ENCODE data around the gene CLDN34.

CLDN34 gene, protein sequence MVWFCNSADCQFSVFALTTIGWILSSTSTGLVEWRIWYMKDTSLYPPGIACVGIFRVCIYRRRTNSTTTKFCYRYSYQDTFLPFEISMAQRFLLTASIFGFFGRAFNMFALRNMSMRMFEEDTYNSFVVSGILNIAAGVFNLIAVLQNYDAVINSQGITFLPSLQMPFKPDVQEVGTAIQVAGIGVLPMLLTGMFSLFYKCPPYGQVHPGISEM

DNA sequence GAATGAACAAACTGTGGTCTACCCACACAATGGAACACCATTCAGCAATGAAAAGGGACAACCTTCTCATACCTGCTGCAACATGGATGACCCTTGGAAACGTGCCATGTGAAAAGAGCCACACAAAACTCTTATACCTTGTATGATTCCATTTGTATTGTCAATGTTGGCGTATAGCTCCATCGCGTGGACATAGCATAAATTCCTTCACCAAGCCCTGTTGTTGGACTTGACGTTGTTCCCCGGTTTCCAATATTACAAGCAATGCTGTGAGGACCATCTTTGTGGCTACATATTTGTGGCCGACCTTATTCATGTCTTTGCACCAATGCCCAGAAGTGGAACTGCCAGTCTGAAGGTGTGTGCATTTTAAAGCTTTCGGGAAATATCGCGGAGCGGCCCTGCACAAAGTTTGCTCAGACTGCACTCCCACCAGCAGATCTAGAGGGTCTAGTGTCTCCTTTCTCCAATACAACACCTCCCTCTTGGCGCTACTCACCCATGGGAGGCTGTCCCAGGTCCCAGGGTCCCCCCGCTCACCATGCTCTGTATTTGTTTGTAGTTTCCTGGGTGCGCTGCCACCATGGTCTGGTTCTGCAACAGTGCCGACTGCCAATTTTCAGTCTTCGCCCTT, at the start of gene CLDN34:
Gene CLDN34, plus strand, starts transcription at position 584 of the 634 bp plus-strand sequence. Its CDS starts 0 bp downstream, at position 584.
- DNase-seq = no peak

DNA sequence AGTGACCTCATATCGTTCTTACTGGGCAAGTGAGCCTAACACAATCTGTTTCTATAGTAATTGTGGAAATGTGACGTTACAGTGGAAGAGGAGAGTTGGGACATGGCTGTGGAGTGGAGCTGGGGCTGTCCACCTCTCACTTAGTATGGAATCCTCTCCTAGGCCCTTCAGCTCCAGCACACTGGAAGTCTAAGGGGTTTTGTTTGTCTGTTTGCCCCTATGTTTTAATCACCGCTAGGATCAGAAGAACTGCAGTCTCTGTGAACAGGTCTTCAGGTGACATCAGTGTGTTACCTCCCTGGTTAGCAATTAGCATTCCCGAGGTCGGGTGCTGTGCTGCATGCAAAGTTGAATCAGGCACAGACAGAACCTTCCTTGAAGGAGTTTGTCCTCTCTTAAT, 49.3 kb upstream of the CLDN34 start:
- DNase-seq = no peak

DNA sequence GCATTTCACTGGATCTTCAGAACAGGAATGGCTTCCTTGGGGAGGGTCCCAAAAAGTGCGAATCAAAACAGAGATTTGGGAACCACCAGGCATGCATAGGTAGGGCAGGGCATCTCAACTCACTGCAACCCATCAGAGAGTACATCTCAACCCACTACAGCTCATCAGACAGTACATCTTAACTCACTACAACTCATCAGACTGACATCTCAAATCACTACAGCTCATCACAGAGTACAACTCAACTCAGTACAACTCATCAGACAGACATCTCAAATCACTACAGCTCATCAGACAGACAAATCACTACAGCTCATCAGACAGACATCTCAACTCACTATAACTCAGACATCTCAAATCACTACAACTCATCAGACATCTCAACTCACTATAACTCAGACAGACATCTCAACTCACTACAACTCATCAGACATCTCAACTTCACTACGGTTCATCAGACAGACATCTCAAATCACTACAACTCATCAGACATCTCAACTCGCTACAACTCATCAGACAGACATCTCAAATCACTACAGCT, 47.5 kb upstream of the CLDN34 start:
- no peak for DNase-seq

DNA sequence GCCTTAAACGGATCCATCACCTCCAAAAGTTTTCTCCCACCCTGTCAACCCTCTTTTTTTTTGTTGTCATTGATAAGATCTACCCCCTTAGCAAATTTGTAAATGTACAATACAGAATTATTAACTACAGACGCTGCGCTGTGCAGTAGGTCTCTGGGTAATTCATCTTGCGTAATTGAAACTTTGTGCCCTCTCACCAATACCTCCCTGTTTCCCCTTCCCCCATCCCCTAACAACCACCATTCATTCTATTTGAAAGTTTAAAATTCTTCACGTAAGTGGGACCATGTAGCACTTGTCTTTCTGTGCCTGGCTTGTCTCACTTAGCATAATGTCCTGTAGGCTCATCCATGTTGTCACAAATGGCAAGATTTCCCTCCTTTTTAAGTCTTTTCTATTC, 45.8 kb upstream of the CLDN34 start:
- DNase-seq = no peak

DNA sequence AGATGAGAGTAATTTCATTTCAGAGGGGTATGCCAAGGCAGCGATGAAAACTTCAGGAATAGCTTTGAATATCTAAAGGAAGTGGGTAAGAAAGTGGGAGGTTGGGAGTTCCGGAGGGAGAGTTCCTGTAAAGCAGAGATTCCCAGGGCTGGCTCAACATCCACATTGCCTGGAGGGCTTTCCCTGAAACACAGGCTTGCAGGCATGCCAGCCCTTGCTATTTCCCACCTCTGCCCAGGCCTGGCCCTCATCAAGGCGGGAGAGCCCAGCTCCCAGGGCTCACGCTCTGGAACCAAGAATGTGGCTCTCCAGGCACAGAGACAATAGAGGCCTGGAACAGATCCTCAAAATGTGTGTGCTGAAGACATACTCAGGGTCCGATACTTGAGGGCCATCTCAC, 43.8 kb upstream of the CLDN34 start:
- no peak for DNase-seq

DNA sequence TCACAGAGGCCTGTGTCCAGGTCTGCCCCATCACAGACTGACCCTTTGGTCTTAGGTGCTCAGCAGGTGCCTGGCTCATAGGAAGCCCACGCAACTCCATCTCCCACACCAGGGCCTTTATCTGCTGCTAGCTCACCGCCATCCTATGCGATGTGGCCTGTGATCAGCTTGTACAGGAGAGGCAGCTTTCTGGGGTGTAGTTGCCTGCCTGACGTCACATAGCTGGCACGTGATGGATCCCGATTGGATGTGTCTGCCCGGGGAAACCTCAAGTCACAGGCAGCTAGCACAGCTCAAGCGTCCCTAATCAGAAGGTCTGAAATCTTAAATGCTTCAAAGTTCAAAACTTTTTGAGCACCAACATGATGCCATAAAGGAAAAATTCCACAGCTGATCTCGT, 41.2 kb upstream of the CLDN34 start:
- DNase-seq = no peak

DNA sequence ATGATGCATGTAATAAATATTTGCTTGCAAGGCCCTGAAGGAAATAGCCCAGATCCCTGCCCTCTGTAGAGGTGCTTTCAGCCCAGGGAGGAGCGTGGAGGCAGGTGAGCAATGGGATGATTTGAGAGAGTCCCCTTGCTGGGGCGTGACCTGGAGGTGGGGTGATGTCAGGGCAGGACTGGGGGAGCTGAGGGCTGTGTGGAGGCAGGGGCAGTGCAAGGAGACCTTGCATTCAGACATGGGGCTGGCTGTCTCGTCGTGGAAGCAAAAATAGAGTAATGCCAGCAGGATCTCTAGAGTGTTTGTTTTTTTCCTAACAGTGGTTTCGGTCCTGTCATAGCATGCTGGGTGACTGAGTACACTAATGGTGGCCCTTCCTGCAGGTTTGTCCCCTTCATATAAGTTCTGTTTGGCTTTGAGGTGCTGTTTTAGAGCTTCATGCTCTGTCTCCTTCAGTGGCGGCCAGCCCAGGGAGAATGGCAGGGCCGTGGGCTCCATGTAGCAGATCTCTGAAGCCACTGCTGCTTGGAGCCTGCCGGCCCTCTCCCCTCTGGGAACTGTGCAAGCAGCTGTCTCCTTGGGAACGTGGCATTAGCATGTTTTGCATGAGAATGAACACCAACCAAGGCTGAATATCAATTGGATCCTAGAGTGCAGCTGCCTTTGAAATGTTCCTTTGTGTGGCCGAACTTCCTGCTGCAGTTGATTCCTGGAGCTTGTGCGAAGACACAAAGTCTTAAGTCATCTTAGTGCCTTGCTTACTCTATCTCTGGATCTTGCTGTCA, 39.3 kb upstream of the CLDN34 start:
- DNase-seq = no peak

DNA sequence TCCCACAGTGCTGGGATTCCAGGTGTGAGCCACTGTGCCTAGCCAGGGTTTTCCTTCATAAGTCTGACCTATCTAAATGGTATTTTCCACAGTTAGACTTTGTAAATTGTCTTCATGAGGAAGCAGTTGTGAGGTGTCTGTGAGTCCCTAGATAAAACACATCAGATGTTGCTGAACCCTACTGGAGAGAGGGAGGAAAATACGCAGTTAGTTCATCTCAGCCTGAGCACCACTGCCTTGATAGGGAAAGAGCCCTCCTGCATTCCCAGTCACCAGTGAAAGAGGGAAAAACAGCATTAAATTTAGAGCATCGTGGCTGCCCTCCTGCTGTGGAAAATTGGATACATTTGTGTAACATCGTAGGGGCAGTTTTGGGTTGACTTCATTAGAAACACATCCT, 31.7 kb upstream of the CLDN34 start:
- no peak for DNase-seq

DNA sequence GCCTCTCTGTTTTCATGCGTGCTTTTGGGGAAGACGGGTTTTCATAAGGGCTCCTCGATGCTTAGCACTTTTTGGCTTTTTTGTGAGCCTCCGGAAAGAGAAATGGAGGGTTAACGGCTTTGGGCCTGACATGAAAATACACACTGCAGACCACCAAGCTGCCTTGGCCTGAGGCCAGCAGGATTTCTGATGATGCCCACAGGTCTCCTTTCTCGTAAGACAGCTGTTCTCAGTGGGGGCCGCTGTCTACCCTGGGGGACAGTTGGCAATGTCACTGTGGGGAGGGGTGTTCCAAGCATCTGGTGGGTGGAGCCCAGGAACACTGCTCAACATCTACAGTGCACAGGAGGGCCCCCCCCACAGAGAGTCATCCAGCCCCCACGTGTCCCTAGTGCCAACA, 29.4 kb upstream of the CLDN34 start:
- DNase-seq = no peak

DNA sequence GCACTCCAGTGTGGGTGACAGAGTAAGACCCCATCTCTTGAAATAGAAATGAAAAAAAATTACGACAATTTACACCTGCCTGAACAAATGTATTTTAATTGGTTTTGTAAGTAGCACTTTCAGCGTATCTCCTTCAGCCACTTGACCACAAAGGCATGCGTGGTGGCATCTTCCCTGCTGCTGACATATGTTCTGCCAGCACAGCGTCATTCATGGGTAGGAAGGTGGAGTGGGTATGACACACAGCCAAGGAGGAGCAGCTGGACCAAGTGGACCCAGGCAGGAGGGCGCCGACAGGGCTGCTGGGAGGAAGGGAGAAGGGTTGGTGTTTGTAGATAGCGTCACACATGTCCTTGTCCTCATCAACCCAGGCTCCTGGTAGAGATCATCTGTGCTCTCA, 28.6 kb upstream of the CLDN34 start:
- DNase-seq = no peak

DNA sequence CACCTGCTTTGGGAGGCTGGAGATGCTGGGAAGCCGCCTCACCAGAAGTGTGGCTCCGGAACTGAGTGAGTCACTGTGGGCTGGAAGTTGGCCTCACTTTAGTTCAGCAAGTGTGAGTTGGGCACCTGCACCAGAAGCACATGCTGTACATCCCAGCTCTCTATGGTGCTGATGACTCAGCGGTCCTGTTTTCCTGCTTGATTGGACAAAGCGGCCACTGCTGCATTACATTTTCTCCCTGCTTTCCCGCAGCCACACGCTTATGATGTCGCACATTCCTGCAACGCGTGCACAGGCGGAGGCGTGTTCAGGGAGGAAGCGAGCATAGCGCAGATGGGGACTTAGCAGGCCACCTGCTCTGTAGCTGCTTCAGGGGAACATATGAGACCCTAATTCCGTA, 26.7 kb upstream of the CLDN34 start:
- no peak for DNase-seq

DNA sequence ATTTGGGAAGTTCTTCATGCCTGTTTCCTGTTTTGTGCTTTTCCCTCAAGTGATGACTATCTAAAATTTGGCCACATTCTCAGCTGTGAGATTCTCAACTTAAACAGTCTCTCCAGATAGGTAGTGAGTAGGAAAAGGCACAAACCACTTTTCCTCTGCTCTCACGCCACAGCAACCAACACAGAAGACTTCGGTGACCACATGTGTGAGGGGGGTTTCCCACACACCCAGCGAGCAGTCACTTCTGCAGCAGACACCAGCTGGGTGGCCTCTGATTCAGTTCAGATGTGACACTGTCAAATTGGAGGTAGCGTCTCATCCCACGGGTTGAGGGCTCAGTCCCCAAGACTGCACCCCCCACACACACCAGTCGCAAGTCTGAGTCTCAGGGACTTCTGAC, 25.1 kb upstream of the CLDN34 start:
- no peak for DNase-seq

DNA sequence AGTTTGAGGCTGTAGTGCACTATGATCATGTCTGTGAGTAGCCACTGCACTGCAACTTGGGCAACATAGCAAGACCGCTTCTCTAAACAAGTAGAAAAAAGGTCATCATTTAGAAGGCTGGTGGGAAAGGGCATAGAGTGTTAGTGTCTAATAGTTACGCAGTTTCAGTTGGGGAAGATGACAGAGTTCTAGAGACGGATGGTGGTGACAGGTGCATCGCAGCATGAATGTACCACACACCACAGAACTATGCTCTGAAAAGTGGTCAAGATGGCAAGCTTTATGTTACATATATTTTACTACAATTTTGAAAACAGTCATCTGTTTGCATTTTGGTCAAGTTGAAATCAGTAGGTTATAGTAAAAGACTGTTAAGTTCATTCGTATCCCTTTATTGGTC, 23.7 kb upstream of the CLDN34 start:
- DNase-seq = no peak

DNA sequence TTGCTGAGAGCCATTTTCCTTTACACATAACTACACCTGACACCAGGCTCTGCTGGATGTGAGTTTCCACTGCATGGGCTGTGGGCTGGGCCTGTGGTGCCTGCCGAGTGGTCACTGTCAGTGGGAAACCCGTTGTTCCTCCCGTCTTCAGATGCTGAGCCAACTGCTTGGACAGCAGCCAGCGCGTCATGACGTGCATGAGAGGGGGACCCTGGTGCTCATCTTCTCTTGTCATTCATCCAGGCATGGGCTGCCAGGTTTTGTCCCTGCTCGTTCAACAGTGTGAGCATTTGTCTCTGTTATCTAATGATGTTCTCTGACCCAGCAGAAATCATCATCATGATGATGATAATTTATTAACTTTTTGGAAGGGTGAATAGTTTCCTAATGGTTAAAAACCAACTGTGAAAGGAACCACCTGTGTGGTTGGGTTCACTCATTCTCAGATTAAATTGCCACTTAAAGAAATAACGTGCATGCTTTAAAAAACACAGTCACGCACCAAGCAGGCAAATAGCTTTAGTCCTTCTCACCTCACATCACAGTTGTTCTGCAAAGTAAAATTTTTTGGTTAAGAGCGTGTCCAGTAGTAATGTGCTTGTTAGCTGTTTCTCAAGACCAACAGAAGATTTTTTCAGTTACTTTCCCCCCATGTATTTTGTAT, 19.9 kb upstream of the CLDN34 start:
- no peak for DNase-seq

DNA sequence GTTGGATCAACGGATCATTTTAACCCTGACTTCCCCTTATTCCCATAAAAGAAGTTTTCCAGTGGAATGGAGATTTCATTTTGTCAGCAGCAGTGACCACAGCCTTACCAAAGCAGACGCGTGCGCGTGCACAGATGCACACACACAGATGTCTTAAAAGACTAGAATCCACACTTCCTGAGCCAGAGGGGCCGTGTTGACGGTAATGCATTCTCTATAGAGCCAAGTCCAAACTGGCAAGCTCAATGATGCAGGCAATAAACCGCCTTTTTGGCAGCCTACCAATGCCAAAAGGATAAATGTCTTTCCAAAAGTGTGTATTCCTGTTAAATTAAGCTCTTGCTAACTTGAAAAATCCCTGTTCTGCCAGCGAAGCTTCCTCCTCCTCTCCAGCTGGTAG, 18.8 kb upstream of the CLDN34 start:
- DNase-seq = no peak

DNA sequence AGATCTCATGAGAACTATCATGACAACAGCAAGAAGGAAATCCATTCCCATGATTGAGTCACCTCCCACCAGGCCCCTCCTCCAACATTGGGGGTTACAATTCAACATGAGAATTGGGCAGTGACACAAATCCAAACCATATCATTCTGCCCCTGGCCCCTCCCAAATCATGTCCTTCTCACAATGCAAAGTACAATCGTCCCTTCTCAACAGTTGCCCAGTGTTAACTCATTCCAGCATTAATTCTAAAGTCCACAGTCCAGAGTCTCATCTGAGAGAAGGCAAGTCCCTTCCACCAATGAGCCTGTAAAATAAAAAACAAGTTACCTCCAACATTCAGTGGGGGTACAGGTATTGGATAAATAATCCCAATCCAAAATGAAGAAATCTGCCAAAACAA, 14.9 kb upstream of the CLDN34 start:
- no peak for DNase-seq

DNA sequence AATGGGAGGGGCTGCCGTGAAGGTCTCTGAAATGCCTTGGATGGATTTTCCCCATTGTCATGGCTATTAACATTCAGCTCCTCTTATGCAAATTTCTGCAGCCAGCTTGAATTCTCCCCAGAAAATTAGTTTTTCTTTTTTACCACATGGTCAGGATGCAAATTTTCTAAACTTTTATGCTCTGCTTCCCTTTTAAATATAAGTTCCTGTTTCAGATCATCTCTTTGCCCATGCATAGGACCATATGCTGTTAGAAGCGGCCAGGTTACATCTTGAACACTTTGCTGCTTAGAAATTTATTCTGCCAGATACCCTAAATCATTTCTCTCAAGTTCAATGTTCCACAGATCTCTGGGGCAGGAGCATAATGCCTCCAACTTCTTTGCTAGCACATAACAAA, 13.8 kb upstream of the CLDN34 start:
- no peak for DNase-seq

DNA sequence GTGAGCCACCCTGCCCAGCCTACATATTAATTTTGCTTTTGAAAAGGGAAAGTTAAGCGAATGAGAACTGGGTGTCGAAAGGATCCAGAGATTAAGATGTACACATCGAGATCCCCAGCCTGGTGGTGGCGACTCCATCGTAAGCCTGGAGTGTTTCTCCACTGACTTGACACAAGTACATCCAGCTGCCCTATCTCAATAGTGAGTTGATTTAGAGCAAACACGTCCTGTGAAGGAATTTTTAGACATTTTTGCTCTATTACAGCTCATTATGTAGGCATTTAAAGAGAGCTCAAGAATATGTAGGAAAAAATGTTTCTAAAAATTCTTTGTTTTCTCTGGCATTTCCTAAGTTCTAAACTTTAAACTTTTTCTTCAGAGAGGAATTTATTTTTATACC, 11.7 kb upstream of the CLDN34 start:
- DNase-seq = no peak

DNA sequence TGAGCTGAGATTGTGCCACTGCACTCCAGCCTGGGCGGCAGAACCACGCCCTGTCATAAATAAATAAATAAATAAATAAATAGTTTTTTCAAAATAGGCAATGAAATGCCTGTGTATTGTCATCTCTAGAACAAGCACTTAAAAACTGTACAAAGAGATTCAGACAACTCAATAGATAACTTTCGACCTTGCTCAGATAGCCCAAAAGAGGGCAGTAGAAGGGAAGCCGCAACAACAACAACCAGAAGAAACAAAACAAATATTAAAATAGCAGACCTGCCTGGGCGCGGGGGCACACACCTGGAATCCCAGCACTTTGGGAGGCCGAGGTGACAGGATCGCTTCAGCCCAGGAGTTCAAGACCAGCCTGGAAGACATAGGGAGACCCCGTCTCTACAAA, 9.4 kb upstream of the CLDN34 start:
- DNase-seq = no peak

DNA sequence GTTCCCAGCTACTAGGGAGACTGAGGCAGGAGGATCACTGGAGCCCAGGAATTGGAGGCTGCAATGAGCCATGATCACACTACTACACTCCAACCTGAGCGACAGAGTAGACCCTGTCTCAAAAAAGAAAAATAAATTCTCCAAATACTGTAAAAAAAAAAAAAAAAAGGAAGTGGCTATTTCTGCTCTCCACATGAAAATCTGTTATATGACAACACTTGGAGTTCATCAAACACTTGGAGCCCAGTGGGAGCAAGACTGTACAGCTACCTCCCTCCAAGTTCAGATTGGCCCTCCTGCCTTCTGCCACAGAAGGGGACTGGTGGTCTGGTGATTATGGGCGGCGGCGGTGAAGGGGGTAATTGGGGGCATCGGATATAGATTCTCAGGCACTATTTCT, 9.0 kb upstream of the CLDN34 start:
- DNase-seq = no peak

DNA sequence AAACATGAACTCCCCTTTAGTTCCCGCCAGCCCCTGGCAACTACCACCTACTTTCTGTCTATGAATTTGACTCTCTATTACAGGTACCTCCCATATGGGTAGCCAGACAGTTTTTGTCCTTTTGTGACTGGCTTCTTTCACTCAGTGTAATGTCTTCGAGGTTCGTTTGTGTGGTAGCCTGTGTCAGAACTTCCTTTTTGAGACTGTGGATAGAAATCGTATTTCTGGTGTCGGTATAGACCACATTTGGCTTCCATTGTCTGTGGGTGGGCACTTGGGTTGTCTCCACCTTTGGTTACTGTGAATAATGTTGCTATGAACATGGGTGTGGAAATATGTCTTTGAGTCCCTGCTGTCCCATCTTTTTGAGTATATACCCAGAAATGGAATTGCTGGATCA, 5.4 kb upstream of the CLDN34 start:
- DNase-seq = no peak

DNA sequence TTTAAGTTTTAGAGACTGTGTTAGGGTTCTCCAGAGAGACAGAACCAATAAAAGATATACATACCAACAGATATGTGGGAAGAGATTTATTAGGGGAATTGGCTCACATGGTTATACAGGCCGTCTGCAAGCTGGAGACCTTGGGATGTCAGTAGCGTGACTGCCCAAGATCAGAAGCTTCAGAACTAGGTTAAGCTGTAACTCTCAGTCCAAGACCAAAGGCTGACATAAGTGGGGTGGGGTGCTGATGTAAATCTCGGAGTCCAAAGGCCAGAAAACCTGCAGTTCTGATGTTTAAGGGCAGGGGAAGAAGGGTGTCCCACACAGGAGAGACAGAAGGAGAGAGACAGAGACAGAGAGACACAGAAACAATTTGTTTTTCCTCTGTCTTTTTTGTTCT, 10.5 kb downstream of the CLDN34 start:
- no peak for DNase-seq

DNA sequence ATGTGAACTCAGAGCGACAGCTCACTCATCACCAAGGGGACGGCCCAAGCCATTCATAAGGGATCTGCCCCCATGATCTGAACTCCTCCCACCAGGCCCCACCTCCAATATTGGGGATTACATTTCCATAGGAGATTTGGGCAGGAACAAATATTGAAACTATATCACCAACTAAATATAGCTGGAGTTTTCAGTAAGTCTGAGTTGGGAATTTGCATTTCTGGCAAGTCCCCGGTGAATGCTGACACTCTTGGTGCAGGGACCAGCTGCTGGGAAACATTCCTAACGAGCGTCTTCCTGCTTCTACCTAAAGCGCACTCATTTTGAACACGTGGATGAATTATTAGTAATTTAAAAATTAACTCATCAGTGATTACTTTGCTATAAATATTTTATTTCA, 13.2 kb downstream of the CLDN34 start:
- no peak for DNase-seq

DNA sequence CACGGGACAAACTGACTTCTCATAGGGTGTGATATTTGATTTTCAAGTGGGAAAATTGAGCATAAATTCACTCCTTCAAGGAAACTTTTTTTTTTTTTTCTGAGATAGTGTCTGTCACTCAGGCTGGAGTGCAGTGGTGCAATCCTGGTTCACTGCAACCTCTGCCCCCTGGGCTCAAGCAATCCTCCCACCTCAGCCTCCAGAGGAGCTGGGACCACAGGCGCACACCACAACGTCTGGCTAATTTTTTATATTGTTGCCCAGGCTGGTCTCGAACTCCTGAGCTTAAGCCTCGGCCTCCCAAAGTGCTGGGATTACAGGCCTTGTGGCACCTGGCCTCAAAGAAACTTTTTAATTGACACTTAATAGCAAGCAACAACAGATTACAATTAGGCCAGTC, 13.8 kb downstream of the CLDN34 start:
- no peak for DNase-seq

Data from femur (tissue), 1 donor.